LNCaP clone FGC (cell line): ENCODE measurements around the gene CCDC85C.

Source experiments
- DNase-seq: peaks from one replicate; pipeline ENCODE4 v3.0.0-alpha.2; 2011; ENCODE audit warnings: low read depth
- H3K4me3 ChIP-seq: 2 replicates; pipeline ENCODE4 v1.5.1; 2011; ENCODE audit warnings: mild to moderate bottlenecking, low read depth, low read length, control low read depth
- TF ChIP-seq, protein P1 (sequence below): IDR thresholded peaks from 2 replicates; pipeline ENCODE4 v1.5.1; 2012; ENCODE audit warnings: mild to moderate bottlenecking; ENCODE audit not compliant: control insufficient read depth, insufficient read depth; ENCODE audit errors: extremely low read depth

The CCDC85C gene

DNA sequence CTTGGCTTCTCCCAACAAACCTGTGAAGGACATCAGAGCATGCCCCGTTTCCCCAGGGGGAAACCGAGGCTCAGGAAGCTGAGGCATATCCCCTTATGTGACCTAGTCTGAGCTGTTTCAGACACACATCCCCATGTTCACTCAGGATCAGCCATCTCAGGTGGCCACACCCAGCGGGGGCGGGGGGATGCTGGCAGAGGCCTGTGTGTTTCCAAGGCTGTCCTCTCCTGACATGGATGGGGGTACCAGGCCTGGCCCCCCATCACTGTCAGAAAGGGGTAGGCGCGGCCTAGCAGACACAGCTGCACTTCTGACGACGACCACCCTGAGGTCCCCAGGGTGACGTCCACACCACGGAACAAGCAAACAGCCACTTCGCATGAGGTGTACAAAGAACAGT lies 22.1 kb downstream of the CCDC85C start:
- TF ChIP-seq, protein P1, sequence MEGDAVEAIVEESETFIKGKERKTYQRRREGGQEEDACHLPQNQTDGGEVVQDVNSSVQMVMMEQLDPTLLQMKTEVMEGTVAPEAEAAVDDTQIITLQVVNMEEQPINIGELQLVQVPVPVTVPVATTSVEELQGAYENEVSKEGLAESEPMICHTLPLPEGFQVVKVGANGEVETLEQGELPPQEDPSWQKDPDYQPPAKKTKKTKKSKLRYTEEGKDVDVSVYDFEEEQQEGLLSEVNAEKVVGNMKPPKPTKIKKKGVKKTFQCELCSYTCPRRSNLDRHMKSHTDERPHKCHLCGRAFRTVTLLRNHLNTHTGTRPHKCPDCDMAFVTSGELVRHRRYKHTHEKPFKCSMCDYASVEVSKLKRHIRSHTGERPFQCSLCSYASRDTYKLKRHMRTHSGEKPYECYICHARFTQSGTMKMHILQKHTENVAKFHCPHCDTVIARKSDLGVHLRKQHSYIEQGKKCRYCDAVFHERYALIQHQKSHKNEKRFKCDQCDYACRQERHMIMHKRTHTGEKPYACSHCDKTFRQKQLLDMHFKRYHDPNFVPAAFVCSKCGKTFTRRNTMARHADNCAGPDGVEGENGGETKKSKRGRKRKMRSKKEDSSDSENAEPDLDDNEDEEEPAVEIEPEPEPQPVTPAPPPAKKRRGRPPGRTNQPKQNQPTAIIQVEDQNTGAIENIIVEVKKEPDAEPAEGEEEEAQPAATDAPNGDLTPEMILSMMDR, result no peak
- no peak overlapping the region for H3K4me3 ChIP-seq
- DNase-seq, result no peak

DNA sequence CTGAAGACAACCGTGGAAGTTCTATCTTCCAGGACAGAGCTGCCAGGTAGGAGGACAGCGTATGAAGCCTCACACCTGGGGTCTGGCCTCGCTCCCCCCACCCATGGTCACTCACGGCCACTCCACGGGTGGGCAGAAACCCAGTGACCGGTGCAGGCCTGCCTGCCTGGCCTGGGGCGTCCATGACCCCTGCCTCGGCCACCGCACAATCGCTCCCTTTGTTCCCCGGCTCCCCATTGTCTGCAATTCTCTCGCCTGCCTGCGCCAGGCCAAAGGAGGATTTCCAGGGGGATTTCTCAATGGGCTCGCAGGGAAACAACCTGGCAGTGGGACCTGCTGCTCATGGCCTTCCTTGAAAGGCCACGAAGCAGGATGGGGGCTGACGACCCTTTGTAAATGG lies 22.6 kb downstream of the CCDC85C start:
- no peak overlapping the region for H3K4me3 ChIP-seq
- no peak for DNase-seq

DNA sequence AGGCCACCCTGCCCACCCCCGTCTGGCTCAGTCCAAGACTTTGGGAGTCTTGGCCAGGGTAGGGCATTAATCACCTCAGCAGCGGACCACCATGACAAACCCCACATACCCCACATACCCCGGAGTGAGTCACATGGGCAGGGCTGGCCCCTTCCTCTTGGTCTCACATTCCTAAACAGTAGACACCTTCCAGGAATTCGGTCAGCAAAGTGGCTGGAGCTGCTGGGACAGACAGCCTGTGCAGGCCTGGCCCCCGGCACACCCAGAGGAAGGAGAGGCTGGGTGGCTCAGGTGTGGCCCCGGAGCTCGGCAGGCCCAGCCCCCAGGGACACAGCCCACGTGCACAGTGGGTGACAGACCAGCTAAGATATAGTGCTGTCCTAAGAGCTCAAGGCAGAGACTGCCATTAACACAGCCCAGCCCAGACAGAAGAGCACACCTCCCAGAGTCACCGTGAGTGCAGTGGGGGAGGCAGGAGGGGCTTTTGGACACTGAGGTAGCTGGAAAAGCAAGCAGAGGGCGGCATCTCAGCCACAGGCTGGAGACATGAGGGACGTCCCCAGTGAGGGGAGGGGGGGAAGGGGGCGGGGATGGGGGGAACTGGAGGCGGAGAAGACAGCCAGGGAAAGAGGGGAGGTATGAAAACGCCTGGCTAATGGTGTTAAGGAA lies 24.0 kb downstream of the CCDC85C start:
- no peak for DNase-seq
- TF ChIP-seq, protein P1, result no peak

More for the DNA sequence above, 22.6 kb downstream of the CCDC85C start:
- TF ChIP-seq, protein P1, result no peak

DNA sequence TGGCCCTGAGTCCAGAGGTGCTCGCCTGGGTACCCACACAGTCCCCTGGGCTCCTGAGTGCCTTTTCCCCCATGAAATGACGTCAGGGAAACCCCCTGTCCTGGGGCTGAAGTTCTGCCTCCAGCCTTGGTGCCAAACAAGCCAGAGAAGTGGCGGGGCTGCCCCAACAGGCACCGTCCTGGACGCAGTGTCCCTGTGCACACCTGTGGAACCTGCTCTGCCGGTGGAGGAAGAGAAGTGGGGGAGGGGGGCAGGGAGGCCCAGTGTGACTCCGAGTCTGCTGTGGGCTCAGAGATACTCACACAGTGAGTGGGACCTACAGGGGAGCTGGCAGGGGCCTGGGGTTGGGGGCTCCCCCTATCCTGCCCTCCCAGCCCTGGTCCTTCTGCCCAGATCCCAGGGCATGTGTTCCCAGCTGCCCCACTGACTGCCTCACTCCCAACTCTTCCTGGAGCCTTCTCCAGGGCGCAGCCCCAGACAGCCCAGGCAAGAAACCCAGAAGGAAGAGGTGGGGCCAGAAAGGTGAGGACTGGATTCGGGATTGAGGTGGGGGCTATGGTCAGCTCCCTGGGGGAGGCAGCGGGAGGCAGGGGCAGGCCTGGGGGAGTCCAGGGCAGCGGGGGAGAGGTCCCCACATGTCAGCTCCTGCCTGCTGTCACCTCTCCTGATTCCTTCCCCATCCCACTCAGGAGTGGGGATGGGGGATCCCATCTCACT lies 24.7 kb downstream of the CCDC85C start:
- no peak for DNase-seq
- H3K4me3 ChIP-seq, result peak overlapping the region; percentile 49

More for the DNA sequence above, 24.0 kb downstream of the CCDC85C start:
- H3K4me3 ChIP-seq, result peak overlapping the region; percentile 49

DNA sequence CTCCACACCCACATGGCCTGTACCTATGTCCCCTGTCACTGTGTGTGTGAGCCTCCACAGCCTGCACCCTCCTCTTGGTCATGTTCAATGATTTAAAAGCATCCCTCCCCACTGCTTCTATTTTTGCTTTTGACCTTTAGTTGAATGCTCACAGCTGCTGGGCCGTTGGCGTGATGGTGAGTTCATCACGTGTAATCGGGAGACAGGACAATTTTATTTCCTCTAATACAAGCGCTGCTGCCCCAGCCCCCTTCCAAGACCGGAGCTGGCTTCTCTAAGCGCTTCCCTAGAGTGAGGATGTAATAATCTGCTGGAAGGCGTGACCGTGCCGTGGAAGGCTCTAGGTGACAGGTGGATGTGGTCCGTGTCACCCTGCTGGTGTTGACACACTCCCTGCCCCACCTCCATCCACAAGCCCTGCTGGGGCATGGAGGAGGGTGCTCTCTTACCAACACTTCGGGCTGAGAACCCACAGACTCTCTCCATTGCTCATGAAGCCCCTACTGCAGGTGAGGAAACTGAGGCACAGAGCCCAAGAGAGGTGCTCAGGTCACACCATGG lies 25.4 kb downstream of the CCDC85C start:
- TF ChIP-seq, protein P1, result no peak
- H3K4me3 ChIP-seq, result peak overlapping the region; percentile 49
- DNase-seq, result no peak

More for the DNA sequence above, 24.7 kb downstream of the CCDC85C start:
- TF ChIP-seq, protein P1, result no peak

DNA sequence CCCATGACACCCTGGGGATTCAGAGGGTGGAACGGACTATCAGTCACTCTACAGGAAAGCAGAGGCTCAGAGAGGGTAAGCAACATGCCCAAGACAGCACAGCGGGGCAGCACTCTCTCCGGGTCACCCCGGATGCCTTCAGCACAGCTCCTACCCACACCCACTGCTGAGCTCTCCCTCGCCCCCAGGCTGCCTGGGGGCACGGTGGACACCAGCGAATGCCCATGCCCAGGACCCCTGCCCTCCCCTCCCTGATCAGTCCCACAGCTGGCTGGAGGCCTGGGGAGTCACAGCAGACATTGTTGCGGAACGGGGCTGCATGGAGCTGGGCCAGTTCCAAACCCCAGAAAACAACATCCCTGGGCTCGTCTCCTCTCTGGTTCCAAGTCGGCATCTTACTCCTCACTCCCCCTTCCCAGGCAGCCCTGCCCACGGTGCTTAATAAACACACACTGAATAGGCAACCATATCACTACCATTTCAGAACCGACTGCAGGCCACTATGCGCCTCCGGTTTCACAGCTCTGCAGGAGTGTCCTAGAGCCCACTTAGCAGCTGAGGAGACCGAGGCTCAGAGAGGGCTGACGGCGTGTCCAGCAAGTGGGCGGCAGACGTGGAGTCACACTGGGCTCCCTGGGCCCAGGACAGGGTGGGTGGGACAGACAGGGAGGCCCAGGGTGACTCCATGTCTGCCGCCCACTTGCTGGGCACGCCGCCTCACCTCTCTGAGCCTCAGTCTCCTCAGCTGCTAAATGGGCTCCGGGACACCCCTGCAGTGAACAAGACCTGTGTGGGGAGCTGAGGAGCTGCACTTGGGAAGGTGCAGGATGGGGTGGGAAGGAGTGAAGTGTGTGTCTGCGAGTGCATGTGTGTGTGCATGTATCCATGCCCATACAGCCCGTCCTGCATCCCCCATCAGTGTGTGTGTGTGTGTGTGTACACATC lies 27.0 kb downstream of the CCDC85C start:
- TF ChIP-seq, protein P1, result no peak
- H3K4me3 ChIP-seq, result no peak overlapping the region
- no peak for DNase-seq
